D721Med (cell line): ENCODE measurements around the gene TAPBP.

Experiments used
- DNase-seq: peaks from one replicate; pipeline ENCODE4 v3.0.0; 2011; ENCODE audit warnings: low spot score; ENCODE audit not compliant: insufficient read length
- FAIRE-seq: peaks from 2 replicates; lab custom pipeline; 2011; peaks lifted over from hg19 to GRCh38; lab: Jason Lieb, UNC
- CTCF ChIP-seq: IDR thresholded peaks from 2 replicates; pipeline ENCODE4 v1.5.1; 2012; ENCODE audit warnings: mild to moderate bottlenecking, control low read depth; ENCODE audit not compliant: insufficient read depth; ENCODE audit errors: missing control alignments

Gene TAPBP

GRCh38 chr6:33318426-33319073 is 4.7 kb upstream of the TAPBP start:
- FAIRE-seq (no peak), DNase-seq (no peak)
- no peak for TF ChIP-seq CTCF

- DNase-seq (peak; percentile 87), FAIRE-seq (no peak)
- no peak for TF ChIP-seq CTCF
Measured at GRCh38 chr6:33317669-33318425, 4.0 kb upstream of the TAPBP start, which contains the start of gene ZBTB22. TSS of gene ZBTB22 (minus strand) at chr6:33317744. CDS start at chr6:33316916, 828 bp downstream.

- no peak for TF ChIP-seq CTCF
- FAIRE-seq (no peak), DNase-seq (peak; percentile 55)
Measured at GRCh38 chr6:33317419-33317668, 3.5 kb upstream of the TAPBP start.

- DNase-seq (no peak), FAIRE-seq (no peak)
- no peak for TF ChIP-seq CTCF
Measured at GRCh38 chr6:33316603-33317418, 2.9 kb upstream of the TAPBP start.

GRCh38 chr6:33315793-33316602 is 2.1 kb upstream of the TAPBP start:
- no peak for FAIRE-seq
- no peak for TF ChIP-seq CTCF
- no peak for DNase-seq

GRCh38 chr6:33314943-33315792 is 1.3 kb upstream of the TAPBP start:
- TF ChIP-seq CTCF, result no peak
- FAIRE-seq (no peak), DNase-seq (no peak)
